ENCODE measurements around the gene TPD52L1. TPM values are rescaled to one million over a fixed set of nuclear protein-coding genes. Genes with fewer than 3 reads are reported as not detected.
A peak's percentile ranks its signal among the peaks of the same experiment; 100 is the strongest.

Gene TPD52L1
- total and polyA plus RNA-seq, 2 of the 4 experiments (the other 2 are of a cell fraction): 10.2 to 13.5 TPM

DNA sequence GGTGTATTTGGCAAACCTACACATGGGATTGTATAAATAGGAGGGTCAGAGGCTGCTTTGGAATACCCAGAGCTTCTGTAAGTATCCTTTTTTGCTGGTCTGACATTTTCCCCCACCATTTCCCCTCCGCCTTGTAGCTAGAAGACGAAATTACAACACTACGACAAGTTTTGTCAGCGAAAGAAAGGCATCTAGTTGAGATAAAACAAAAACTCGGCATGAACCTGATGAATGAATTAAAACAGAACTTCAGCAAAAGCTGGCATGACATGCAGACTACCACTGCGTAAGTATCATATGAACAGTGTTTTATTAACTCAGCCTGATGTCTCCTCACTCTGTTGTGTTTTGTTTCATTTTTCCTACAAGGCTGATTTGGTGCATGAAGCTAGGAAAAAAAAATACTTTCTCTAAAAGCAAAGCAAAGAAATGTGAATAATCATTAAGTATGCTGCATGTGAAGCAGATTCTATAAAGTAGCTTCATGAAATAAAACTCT, 75.5 kb downstream of the TPD52L1 start:
- peak overlapping the region; percentile 15; the same call in 1 of the 2 replicates for H3K4me3 ChIP-seq (ENCODE audit: insufficient read depth, low read depth, low read length)
- H3K36me3 ChIP-seq (ENCODE audit: control insufficient read depth, insufficient read depth, low read length): no peaks in the 10 kb centered on the region
- no peak overlapping the region for H2AK9ac ChIP-seq (replicated peaks; ENCODE audit: low read depth, low read length, poor library complexity)
- 0 out of 4 replicates have a peak overlapping the region, but pooled peaks have one; percentile 6 to 29 for H4K8ac ChIP-seq (ENCODE audit: low read depth in 2 of 2, low read length in 2 of 2)
- H3K4me1 ChIP-seq (ENCODE audit: control insufficient read depth, insufficient read depth, low read length): peaks cover 8% of the 10 kb centered on the region
- POLR2A ChIA-PET (ENCODE audit: unreplicated experiment): no interaction called here
- H3K27me3 ChIP-seq (ENCODE audit: control insufficient read depth, insufficient read depth, low read length): no peaks in the 10 kb centered on the region
- dilution Hi-C loops (cut with HindIII; ENCODE audit: low sequenced_read_pairs, unreplicated experiment): no loop called here
- H4K5ac ChIP-seq (ENCODE audit: low read depth, low read length): peak overlapping the region; percentile 6; the same call in 1 of the 2 replicates
- H2BK15ac ChIP-seq (ENCODE audit: low read depth, low read length): no peak overlapping the region
- ATAC-seq (ENCODE audit: low read depth) (peak; percentile 58), DNase-seq (peak; percentile 10)
- no peak for TF ChIP-seq RAD21 (IDR thresholded peaks at IDR 0.05; ENCODE audit: low read length)
- TF ChIP-seq, protein P1, sequence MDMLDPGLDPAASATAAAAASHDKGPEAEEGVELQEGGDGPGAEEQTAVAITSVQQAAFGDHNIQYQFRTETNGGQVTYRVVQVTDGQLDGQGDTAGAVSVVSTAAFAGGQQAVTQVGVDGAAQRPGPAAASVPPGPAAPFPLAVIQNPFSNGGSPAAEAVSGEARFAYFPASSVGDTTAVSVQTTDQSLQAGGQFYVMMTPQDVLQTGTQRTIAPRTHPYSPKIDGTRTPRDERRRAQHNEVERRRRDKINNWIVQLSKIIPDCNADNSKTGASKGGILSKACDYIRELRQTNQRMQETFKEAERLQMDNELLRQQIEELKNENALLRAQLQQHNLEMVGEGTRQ (IDR thresholded peaks at IDR 0.05; ENCODE audit: low read depth, low read length): no peak
- H2AK5ac ChIP-seq (ENCODE audit: low read depth, low read length): no peak overlapping the region
- peak overlapping the region; percentile 20; the same call in 1 of the 2 replicates for H3K18ac ChIP-seq (ENCODE audit: low read depth, low read length)
- H3K9me3 ChIP-seq (ENCODE audit: control insufficient read depth, insufficient read depth, low read length): no peaks in the 10 kb centered on the region
- H3K27ac ChIP-seq (ENCODE audit: insufficient read depth, low read length): no peak overlapping the region
- CTCF ChIA-PET: interaction anchor here (0.6 kb wide), 1 partner anchor 21 kb away, joined by 4 read pairs; no protein-coding TSS in a partner anchor
- H3K4me2 ChIP-seq (ENCODE audit: low read depth, low read length): peak overlapping the region; percentile 51
- H3K23ac ChIP-seq (ENCODE audit: low read depth, low read length): peak overlapping the region; percentile 29; the same call in 1 of the 2 replicates
- no peak overlapping the region for H3K56ac ChIP-seq (ENCODE audit: extremely low read depth, insufficient read depth, low read length)
- intact Hi-C loops (cut with micrococcal nuclease): no loop called here
- H2BK20ac ChIP-seq (ENCODE audit: low read depth, low read length): peak overlapping the region; percentile 68; the same call in 1 of the 2 replicates
- in situ Hi-C loops (cut with MboI; ENCODE audit: low sequenced_read_pairs): no loop called here
- no TSS peak for BruUV-seq (replicated peaks)
- no peaks in the 10 kb centered on the region for H3K79me1 ChIP-seq (ENCODE audit: low read depth in 1 of 2, low read length in 2 of 2)
- peak overlapping the region; percentile 60; the same call in 1 of the 2 replicates for H3K14ac ChIP-seq (replicated peaks; ENCODE audit: low read depth, low read length)
- H3K9ac ChIP-seq (ENCODE audit: low read depth, low read length): no peak overlapping the region
- peak overlapping the region; percentile 18 for H2BK5ac ChIP-seq (ENCODE audit: low read depth, low read length, poor library complexity, severe bottlenecking)
- peak overlapping the region; percentile 73 for H2AFZ ChIP-seq (replicated peaks; ENCODE audit: low read length, poor library complexity)
- no peaks in the 10 kb centered on the region for H4K20me1 ChIP-seq (ENCODE audit: insufficient read depth, low read length)
- H2BK120ac ChIP-seq (ENCODE audit: low read depth, low read length): peak overlapping the region; percentile 70
- H3K4ac ChIP-seq (ENCODE audit: low read depth, low read length): no peak overlapping the region
- no peaks in the 10 kb centered on the region for H3K9me1 ChIP-seq (ENCODE audit: insufficient read depth, low read length)
- H4K91ac ChIP-seq (ENCODE audit: insufficient read depth, low read depth, low read length): no peak overlapping the region
- 38% methylated on average over 4 of the region's 6 CpGs; no CpG with 5 or more reads in 1 of the 2 experiments for WGBS, 2 experiments (ENCODE audit: extremely low coverage in 2 of 2, insufficient read length in 1 of 2)

Measured in IMR-90 (cell line).